GM13977 (cell line): ENCODE results near the gene RALY.
A peak's percentile ranks its signal among the peaks of the same experiment; 100 is the strongest.
"Not testable (repeated sequence)": the region's sequence is repeated elsewhere in the genome, so short reads cannot be mapped to it uniquely, and the experiment has no call there.

Experiments
- DNase-seq: peaks from one replicate; pipeline ENCODE4 v3.0.0; 2012; ENCODE audit warnings: low spot score
- in situ Hi-C: fragments of 300-500 bp; cut with MboI; formaldehyde crosslinking; loops from one replicate; pipeline ENCODE4 v1.12.0; 2022; ENCODE audit warnings: low sequenced_read_pairs, low pct_unique_long_range_greater_than_20kb, mixed read lengths, inconsistent platforms; ENCODE audit not compliant: unreplicated experiment
- TF ChIP-seq, protein P1 (sequence below): IDR thresholded peaks from 2 replicates; pipeline ENCODE4 v1.5.1; 2012; ENCODE audit warnings: mild to moderate bottlenecking, control low read depth; ENCODE audit not compliant: insufficient read depth; ENCODE audit errors: extremely low read depth, missing control alignments

The RALY gene

GRCh38 chr20:34017610-34018009 is 23.9 kb downstream of the RALY start:
- TF ChIP-seq, protein P1, sequence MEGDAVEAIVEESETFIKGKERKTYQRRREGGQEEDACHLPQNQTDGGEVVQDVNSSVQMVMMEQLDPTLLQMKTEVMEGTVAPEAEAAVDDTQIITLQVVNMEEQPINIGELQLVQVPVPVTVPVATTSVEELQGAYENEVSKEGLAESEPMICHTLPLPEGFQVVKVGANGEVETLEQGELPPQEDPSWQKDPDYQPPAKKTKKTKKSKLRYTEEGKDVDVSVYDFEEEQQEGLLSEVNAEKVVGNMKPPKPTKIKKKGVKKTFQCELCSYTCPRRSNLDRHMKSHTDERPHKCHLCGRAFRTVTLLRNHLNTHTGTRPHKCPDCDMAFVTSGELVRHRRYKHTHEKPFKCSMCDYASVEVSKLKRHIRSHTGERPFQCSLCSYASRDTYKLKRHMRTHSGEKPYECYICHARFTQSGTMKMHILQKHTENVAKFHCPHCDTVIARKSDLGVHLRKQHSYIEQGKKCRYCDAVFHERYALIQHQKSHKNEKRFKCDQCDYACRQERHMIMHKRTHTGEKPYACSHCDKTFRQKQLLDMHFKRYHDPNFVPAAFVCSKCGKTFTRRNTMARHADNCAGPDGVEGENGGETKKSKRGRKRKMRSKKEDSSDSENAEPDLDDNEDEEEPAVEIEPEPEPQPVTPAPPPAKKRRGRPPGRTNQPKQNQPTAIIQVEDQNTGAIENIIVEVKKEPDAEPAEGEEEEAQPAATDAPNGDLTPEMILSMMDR: no peak
- DNase-seq: no peak
- in situ Hi-C loops: no loop called here

GRCh38 chr20:34018166-34018565 is 24.5 kb downstream of the RALY start:
- in situ Hi-C loops: no loop called here
- TF ChIP-seq, protein P1: no peak
- no peak for DNase-seq

- DNase-seq: peak; percentile 74
- in situ Hi-C loops: no loop called here
Measured at GRCh38 chr20:34022151-34022838, 28.6 kb downstream of the RALY start.

DNA sequence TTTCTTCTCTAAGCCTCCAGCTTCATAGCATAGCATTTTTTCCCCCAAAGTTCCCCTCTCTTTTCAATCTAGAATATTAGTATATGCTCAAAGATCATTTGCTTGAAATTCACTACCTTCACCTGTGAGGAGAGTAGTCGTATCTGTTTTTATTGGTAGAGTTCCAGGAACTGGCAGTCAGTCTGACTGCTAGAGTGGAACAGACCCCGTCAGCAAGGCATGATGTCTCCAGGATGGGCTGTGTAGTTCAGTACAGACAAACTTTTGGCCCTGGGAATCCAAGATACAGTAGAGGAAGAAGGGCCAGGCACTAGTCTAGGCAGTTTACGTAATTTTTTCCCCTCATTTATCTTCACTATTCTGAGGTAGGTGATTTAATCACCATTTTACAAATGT is 29.1 kb downstream of the RALY start:
- no peak for DNase-seq
- in situ Hi-C loops: no loop called here
- TF ChIP-seq, protein P1: no peak

More at GRCh38 chr20:34022151-34022838, 28.6 kb downstream of the RALY start:
- TF ChIP-seq, protein P1: peak; percentile 55

- in situ Hi-C loops: no loop called here
- TF ChIP-seq, protein P1: no peak
Measured at GRCh38 chr20:34023937-34024722, 30.4 kb downstream of the RALY start.

GRCh38 chr20:34024723-34025351 is 31.1 kb downstream of the RALY start:
- TF ChIP-seq, protein P1: no peak
- DNase-seq: no peak
- in situ Hi-C loops: no loop called here

More at GRCh38 chr20:34023937-34024722, 30.4 kb downstream of the RALY start:
- DNase-seq: no peak

GRCh38 chr20:34028013-34028412 is 34.3 kb downstream of the RALY start:
- in situ Hi-C loops, DNase-seq: not testable (repeated sequence)
